Gastrocnemius medialis (tissue), 4 donors: Measurements from ENCODE around the gene MYL7. TPM values are rescaled to one million over a fixed set of nuclear protein-coding genes. Genes with fewer than 3 reads are reported as not detected.

Source experiments
- ATAC-seq, 2 donors: fragments of 150-250 bp; one replicate each; pipeline ENCODE4 v1.9.1; 2016
- DNase-seq, 2 donors: peaks; one replicate each; pipeline ENCODE4 v3.0.0-alpha.2; 2019
- H3K27ac ChIP-seq, 4 donors: fragments of 200-600 bp; sonication (generic); 1 replicate in 1 of 4; 2 replicates in 3 of 4; pipeline ENCODE4 v1.5.1; 2016 to 2018; ENCODE audit warnings: mild to moderate bottlenecking in 2 of 4, moderate library complexity in 1 of 4
- H3K27me3 ChIP-seq, 3 donors: fragments of 200-600 bp; sonication (generic) in 2 of 3; 1 replicate in 1 of 3; 2 replicates in 2 of 3; pipeline versions ENCODE4 v1.5.1 to v1.6.0; 2016 to 2019; ENCODE audit warnings: mild to moderate bottlenecking in 1 of 3, moderate library complexity in 1 of 3
- H3K36me3 ChIP-seq, 2 donors: fragments of 200-600 bp; sonication (generic) in 1 of 2; one replicate each; pipeline ENCODE4 v1.5.1; 2017 to 2018
- H3K4me1 ChIP-seq, 2 donors: fragments of 200-600 bp; sonication (generic) in 1 of 2; one replicate each; pipeline ENCODE4 v1.5.1; 2016 to 2017; ENCODE audit warnings: mild to moderate bottlenecking in 2 of 2
- H3K4me3 ChIP-seq, 4 donors: fragments of 200-600 bp; sonication (generic) in 3 of 4; 1 replicate in 1 of 4; 2 replicates in 3 of 4; pipeline ENCODE4 v1.5.1; 2016 to 2019; ENCODE audit warnings: mild to moderate bottlenecking in 2 of 4
- H3K9me3 ChIP-seq, 3 donors: fragments of 200-600 bp; sonication (generic) in 2 of 3; 1 replicate in 1 of 3; 2 replicates in 2 of 3; pipeline ENCODE4 v1.5.1; 2016 to 2019
- CTCF ChIP-seq, 5 experiments: fragments of 450-650 bp in 3 of 5; fragments of 200-600 bp in 2 of 5; sonication (generic) in 2 of 5; IDR thresholded peaks in 4 of 5; conservative IDR thresholded peaks in 1 of 5; 1 replicate in 4 of 5; 2 replicates in 1 of 5; pipeline ENCODE4 v1.5.1; 2016 to 2019; ENCODE audit warnings: antibody characterized with exemption in 5 of 5, mild to moderate bottlenecking in 3 of 5, moderate library complexity in 3 of 5
- POLR2A ChIP-seq, 2 donors: fragments of 450-650 bp; IDR thresholded peaks; one replicate each; pipeline ENCODE4 v1.6.1; 2017; ENCODE audit warnings: antibody characterized with exemption in 2 of 2, mild to moderate bottlenecking in 2 of 2, moderate library complexity in 2 of 2
- in situ Hi-C, 4 donors: fragments of 200-750 bp; cut with MboI; loops; one replicate each; pipeline versions ENCODE4 v1.15.0 to v1.8.0; 2017; ENCODE audit warnings: low sequenced_read_pairs in 4 of 4
- intact Hi-C: fragments of 100-400 bp; cut with DNase I; formaldehyde crosslinking; loops from one replicate; pipeline ENCODE4 v1.15.1; 2023; ENCODE audit warnings: low total_unique reads
- total RNA-seq, 4 donors: library from RNA; depleted of rRNA; stranded (reverse); fragments of >200 nt; gene quantifications; one replicate each; pipeline versions ENCODE4 v1.1.0 to v1.2.3, GENCODE V29; 2016

MYL7 gene
- total RNA-seq, 4 donors from 2014 or later, result 2.6 TPM; not detected in 3

GRCh38 chr7:44099669-44100068, 41.5 kb downstream of the MYL7 start:
- Histone ChIP-seq H3K4me3 (no peak overlapping the region), H3K27me3 (peaks cover 2 to 5% (median 3%) of the 10 kb centered on the region in 3 donors), H3K36me3 (no peaks in the 10 kb centered on the region), H3K9me3 (no peaks in the 10 kb centered on the region), H3K4me1 (no peaks in the 10 kb centered on the region), H3K27ac (no peak overlapping the region)
- intact Hi-C loops (no loop called here), in situ Hi-C loops (no loop called here)
- ATAC-seq (no peak), DNase-seq (no peak)
- TF ChIP-seq POLR2A (IDR thresholded peaks at IDR 0.05) (no peak), CTCF (IDR thresholded peaks at IDR 0.05 in 4 of 5, conservative IDR thresholded peaks at IDR 0.05 in 1 of 5) (no peak)

GRCh38 chr7:44098092-44099068, 42.8 kb downstream of the MYL7 start:
- intact Hi-C loops, result no loop called here

DNA sequence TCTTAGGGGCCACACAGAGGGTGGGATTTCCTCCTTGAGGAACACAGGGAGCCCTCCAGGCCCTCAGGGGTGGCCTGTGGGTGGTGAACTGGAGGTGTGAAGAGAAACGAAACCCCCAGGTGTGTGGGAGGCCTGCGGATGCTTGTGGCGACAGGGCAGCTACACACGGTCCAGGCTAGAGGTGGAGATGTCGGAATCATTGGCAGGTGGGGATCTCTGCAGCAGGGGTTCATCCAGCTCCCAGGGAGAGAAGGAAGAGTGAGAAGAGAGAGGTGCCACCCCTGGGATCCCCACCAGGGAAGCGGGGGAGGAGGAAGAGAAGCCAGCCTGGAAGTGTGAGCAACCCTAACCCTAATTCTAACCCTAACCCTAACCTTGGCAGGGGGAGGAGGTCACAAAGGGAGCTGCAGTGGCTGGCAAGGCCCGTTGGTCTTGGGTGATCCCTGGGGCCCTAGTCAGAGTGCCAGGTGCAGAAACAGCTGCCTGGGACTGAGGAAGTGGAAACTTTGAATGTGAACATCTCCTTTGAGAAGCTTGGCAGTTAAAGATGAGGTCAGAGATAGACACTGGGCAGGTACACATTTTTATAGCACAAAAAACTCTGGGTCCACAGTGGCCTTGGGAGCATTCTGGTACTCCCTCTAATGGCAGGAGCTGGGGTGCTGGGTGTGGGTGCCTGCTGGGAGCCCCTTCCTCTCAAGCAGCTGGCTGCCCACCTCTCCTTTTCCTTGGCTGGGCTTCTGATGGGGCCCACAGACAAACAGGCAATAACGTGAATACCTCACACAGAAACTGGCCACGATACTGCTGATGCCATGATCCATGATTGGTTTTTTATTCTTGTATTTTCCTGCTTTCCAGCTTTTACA, 43.8 kb downstream of the MYL7 start:
- no peaks in the 10 kb centered on the region for H3K4me1 ChIP-seq
- H3K27me3 ChIP-seq, result no peaks in the 10 kb centered on the region
- ATAC-seq (no peak), DNase-seq (no peak)
- no peaks in the 10 kb centered on the region for H3K9me3 ChIP-seq
- no peaks in the 10 kb centered on the region for H3K36me3 ChIP-seq
- H3K27ac ChIP-seq, result no peak overlapping the region
- no peak overlapping the region for H3K4me3 ChIP-seq
- intact Hi-C loops, result no loop called here
- TF ChIP-seq CTCF (IDR thresholded peaks at IDR 0.05 in 4 of 5, conservative IDR thresholded peaks at IDR 0.05 in 1 of 5) (no peak), POLR2A (IDR thresholded peaks at IDR 0.05) (no peak)
- in situ Hi-C loops, result no loop called here

More at GRCh38 chr7:44098092-44099068, 42.8 kb downstream of the MYL7 start:
- no peaks in the 10 kb centered on the region for H3K4me1 ChIP-seq
- TF ChIP-seq CTCF (IDR thresholded peaks at IDR 0.05 in 4 of 5, conservative IDR thresholded peaks at IDR 0.05 in 1 of 5) (no peak), POLR2A (IDR thresholded peaks at IDR 0.05) (no peak)
- H3K27ac ChIP-seq, result no peak overlapping the region
- DNase-seq (no peak), ATAC-seq (no peak)
- in situ Hi-C loops, result no loop called here
- no peaks in the 10 kb centered on the region for H3K9me3 ChIP-seq
- H3K27me3 ChIP-seq, result no peaks in the 10 kb centered on the region
- H3K4me3 ChIP-seq, result no peak overlapping the region
- no peaks in the 10 kb centered on the region for H3K36me3 ChIP-seq

GRCh38 chr7:44096326-44096881, 44.7 kb downstream of the MYL7 start:
- Histone ChIP-seq H3K9me3 (no peaks in the 10 kb centered on the region), H3K27me3 (no peaks in the 10 kb centered on the region), H3K27ac (no peak overlapping the region), H3K4me3 (no peak overlapping the region), H3K4me1 (no peaks in the 10 kb centered on the region), H3K36me3 (no peaks in the 10 kb centered on the region)
- DNase-seq (no peak), ATAC-seq (no peak)
- no peak for TF ChIP-seq POLR2A (IDR thresholded peaks at IDR 0.05)
- TF ChIP-seq CTCF (IDR thresholded peaks at IDR 0.05 in 4 of 5, conservative IDR thresholded peaks at IDR 0.05 in 1 of 5), result no peak
- intact Hi-C loops (no loop called here), in situ Hi-C loops (no loop called here)
